ENCODE results near the gene CCDC88B.

Gene CCDC88B

GRCh38 chr11:64384028-64384737, 44.2 kb downstream of the CCDC88B start:
- DNase-seq, result no peak

GRCh38 chr11:64384981-64385944, 45.3 kb downstream of the CCDC88B start:
- DNase-seq, result no peak

GRCh38 chr11:64385945-64386704, 46.1 kb downstream of the CCDC88B start:
- DNase-seq, result no peak

GRCh38 chr11:64387916-64388315, 47.9 kb downstream of the CCDC88B start:
- no peak for DNase-seq

GRCh38 chr11:64388894-64389293, 48.9 kb downstream of the CCDC88B start:
- DNase-seq, result no peak

- DNase-seq, result no peak
Observed at GRCh38 chr11:64389851-64390250, 49.8 kb downstream of the CCDC88B start.

GRCh38 chr11:64390558-64390957, 50.6 kb downstream of the CCDC88B start:
- no peak for DNase-seq

GRCh38 chr11:64391839-64392238, 51.8 kb downstream of the CCDC88B start:
- DNase-seq, result no peak

GRCh38 chr11:64395545-64396078, 55.6 kb downstream of the CCDC88B start:
- DNase-seq, result no peak

GRCh38 chr11:64396079-64396591, 56.1 kb downstream of the CCDC88B start:
- DNase-seq, result no peak

- DNase-seq, result no peak
Observed at GRCh38 chr11:64400102-64400501, 60.1 kb downstream of the CCDC88B start.

- DNase-seq, result no peak
Observed at GRCh38 chr11:64400667-64401066, 60.7 kb downstream of the CCDC88B start.

GRCh38 chr11:64401775-64402174, 61.8 kb downstream of the CCDC88B start:
- DNase-seq, result no peak

GRCh38 chr11:64403106-64403505, 63.1 kb downstream of the CCDC88B start:
- no peak for DNase-seq

- DNase-seq, result no peak
Observed at GRCh38 chr11:64406221-64406946, 66.4 kb downstream of the CCDC88B start.
